ENCODE data around the gene ZNF732.
"Not testable (repeated sequence)": the region's sequence is repeated elsewhere in the genome, so short reads cannot be mapped to it uniquely, and the experiment has no call there.

ZNF732 gene

DNA sequence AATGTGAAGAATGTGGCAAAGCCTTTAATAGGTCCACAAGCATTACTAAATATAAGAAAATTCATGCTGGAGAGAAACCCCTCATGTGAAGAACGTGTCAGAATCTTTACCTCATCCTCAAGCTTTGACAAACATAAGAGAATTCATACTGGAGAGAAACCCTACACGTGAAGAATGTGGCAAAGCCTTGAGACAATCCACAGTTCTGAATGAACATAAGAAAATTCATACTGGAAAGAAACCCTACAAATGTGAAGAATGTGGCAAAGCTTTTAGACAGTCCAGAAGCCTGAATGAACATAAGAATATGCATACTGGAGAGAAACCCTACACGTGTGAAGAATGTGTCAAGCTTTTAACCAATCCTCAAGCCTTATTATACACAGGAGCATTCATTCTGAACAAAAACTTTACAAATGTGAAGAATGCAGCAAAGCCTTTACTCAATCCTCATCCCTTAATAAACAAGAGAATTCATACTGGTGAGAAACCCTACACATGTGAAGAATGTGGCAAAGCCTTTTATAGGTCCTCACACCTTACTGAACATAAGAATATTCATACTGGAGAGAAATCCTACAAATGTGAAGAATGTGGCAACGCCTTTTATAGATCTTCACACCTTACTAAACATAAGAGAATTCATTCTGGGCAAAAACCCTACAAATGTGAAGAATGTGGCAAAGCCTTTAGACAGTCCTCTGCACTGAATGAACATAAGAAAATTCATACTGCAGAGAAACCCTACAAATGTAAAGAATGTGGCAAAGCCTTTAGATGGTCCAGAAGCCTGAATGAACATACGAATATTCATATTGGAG lies 51.1 kb downstream of the ZNF732 start:
- no peak for DNase-seq

GRCh38 chr4:252065-252601 lies 53.1 kb downstream of the ZNF732 start:
- DNase-seq: no peak

DNA sequence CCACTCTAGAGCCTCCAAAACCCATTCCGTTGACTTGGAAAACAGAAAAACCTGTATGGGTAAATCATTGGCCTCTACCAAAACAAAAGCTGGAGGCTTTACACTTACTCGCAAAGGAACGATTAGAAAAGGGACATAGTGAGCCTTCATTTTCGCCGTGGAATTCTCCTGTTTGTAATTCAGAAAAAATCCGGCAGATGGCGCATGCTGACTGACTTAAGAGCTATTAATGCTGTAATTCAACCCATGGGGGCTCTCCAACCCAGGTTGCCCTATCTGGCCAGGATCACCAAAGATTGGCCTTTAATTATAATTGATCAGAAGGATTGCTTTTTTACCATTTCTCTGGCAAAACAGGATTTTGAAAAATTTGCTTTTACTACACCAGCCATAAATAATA lies 60.8 kb downstream of the ZNF732 start:
- peak in 1 of 2 experiments; percentile 1 for DNase-seq

- no peak for DNase-seq
These were observed 61.8 kb downstream of the ZNF732 start for GRCh38 chr4:243426-243825.

DNA sequence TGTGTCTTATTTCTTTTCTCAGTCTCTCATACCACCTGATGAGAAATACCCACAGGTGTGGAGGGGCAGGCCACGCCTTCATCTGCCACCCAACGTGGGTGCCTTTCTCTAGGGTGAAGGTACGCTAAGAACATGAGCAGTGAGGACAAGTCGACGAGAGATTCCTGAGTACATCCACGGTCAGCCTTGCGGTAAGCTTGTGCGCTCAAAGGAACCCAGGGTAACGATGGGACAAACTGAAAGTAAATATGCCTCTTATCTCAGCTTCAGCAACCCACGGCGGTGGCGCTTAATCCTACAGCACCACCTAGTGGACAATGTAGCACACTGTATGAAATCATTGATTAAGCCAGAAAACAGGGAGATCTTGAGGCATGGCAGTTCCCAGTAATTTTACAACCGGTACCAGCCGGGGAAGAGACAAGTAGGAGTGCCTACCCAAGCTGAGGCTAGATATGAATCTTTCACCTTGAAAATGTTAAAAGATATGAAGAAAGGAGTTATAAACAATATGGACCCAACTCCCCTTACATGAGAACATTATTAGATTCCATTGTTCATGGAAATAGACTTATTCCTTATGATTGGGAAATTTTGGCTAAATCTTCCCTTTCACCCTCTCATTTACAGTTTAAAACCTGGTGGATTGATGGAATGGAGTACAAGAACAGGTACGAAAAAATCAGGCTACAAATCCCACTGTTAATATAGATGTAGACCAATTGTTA lies 63.0 kb downstream of the ZNF732 start:
- DNase-seq: peak in 1 of 2 experiments; percentile 6

- not testable (repeated sequence) for DNase-seq
These were observed 63.9 kb downstream of the ZNF732 start for GRCh38 chr4:241411-241810.

GRCh38 chr4:236028-236427 lies 69.2 kb downstream of the ZNF732 start:
- no peak for DNase-seq

GRCh38 chr4:234178-234577 lies 71.1 kb downstream of the ZNF732 start:
- DNase-seq: no peak

DNA sequence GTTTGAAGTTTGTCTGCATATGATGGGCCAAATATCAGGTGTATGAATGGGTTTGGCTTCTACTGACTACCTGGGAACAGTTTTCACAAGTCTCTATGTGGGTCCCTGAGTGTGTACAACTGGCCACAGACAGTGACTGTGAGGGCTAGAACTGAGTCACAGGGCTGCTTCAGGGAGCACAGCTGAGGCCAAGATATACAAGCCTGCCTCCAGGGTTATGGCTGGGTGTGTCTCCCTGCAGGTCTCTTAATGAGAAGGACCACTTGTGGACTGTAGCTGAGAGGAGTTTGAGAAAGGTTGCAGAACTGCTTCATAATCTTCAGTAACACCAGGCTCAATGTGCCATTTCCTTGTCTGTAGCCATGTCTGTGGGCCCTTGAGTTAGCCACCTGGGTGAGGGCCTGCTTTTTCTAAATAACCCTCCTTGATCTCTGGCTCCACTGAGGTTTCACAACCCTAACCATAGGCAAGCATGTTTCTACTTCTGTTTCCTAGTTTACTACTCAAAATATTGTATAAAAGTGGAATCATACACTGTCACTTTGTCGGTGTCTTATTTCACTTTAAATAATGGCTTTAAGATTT lies 81.3 kb downstream of the ZNF732 start:
- DNase-seq: no peak
